Measurements from ENCODE around the gene MOB4. TPM values are rescaled to one million over a fixed set of nuclear protein-coding genes. Genes with fewer than 3 reads are reported as not detected.
"Not testable (repeated sequence)": the region's sequence is repeated elsewhere in the genome, so short reads cannot be mapped to it uniquely, and the experiment has no call there.

Gene MOB4
- total RNA-seq, 6 experiments from 2014 or later, result 30.1 to 38.6 (median 34.4) TPM

- no peak for TF ChIP-seq CTCF (IDR thresholded peaks at IDR 0.05)
- H3K27me3 Mint-ChIP-seq (ENCODE audit: insufficient read depth), result no peaks in the 10 kb centered on the region; the same call in 1 of the 2 replicates
- H3K4me1 Mint-ChIP-seq (ENCODE audit: low read depth), result peaks cover 5% of the 10 kb centered on the region; the same call in 1 of the 2 replicates
- no peak overlapping the region for H3K27ac Mint-ChIP-seq
- H3K36me3 Mint-ChIP-seq (ENCODE audit: low read depth), result peaks cover 22% of the 10 kb centered on the region
- no peak for DNase-seq
- no peaks in the 10 kb centered on the region for H3K9me3 Mint-ChIP-seq
- no peak overlapping the region for H3K4me3 Mint-ChIP-seq
These were observed 31.5 kb downstream of the MOB4 start for GRCh38 chr2:197547163-197547900.

GRCh38 chr2:197548582-197548981, 32.7 kb downstream of the MOB4 start:
- Mint-ChIP-seq H3K9me3 (no peaks in the 10 kb centered on the region), H3K27ac (no peak overlapping the region), H3K27me3 (ENCODE audit: insufficient read depth) (no peaks in the 10 kb centered on the region; the same call in 1 of the 2 replicates), H3K4me3 (no peak overlapping the region), H3K4me1 (ENCODE audit: low read depth) (peaks cover 5% of the 10 kb centered on the region; the same call in 1 of the 2 replicates), H3K36me3 (ENCODE audit: low read depth) (peaks cover 27% of the 10 kb centered on the region)
- TF ChIP-seq CTCF (IDR thresholded peaks at IDR 0.05), result no peak
- no peak for DNase-seq

GRCh38 chr2:197551260-197551659, 35.4 kb downstream of the MOB4 start:
- not testable (repeated sequence) for H3K27ac Mint-ChIP-seq; H3K27me3 Mint-ChIP-seq (ENCODE audit: insufficient read depth); H3K4me3 Mint-ChIP-seq; DNase-seq; H3K4me1 Mint-ChIP-seq (ENCODE audit: low read depth); H3K9me3 Mint-ChIP-seq
- peaks cover 23% of the 10 kb centered on the region for H3K36me3 Mint-ChIP-seq (ENCODE audit: low read depth)

GRCh38 chr2:197555467-197555866, 39.6 kb downstream of the MOB4 start:
- Mint-ChIP-seq H3K27me3 (ENCODE audit: insufficient read depth) (no peaks in the 10 kb centered on the region), H3K36me3 (ENCODE audit: low read depth) (peaks cover 20% of the 10 kb centered on the region), H3K27ac (no peak overlapping the region), H3K4me3 (no peak overlapping the region), H3K4me1 (ENCODE audit: low read depth) (peaks cover 1% of the 10 kb centered on the region; the same call in 1 of the 2 replicates), H3K9me3 (no peaks in the 10 kb centered on the region)
- DNase-seq, result no peak
- no peak for TF ChIP-seq CTCF (IDR thresholded peaks at IDR 0.05)

- 0 out of 2 replicates have a peak overlapping the region, but pooled peaks have one; percentile 12 for H3K27ac Mint-ChIP-seq
These were observed 40.6 kb downstream of the MOB4 start for GRCh38 chr2:197556456-197556855.

More at GRCh38 chr2:197556456-197556855, 40.6 kb downstream of the MOB4 start:
- no peak for TF ChIP-seq CTCF (IDR thresholded peaks at IDR 0.05)
- Mint-ChIP-seq H3K27me3 (ENCODE audit: insufficient read depth) (no peaks in the 10 kb centered on the region), H3K36me3 (ENCODE audit: low read depth) (peaks cover 19% of the 10 kb centered on the region), H3K9me3 (no peaks in the 10 kb centered on the region), H3K4me3 (no peak overlapping the region), H3K4me1 (ENCODE audit: low read depth) (no peaks in the 10 kb centered on the region)
- no peak for DNase-seq
